HG03457 (cell line): ENCODE data around the gene DUSP2.

Experiments used
- ATAC-seq: cut with Tn5 transposase; IDR thresholded peaks from one replicate; pipeline ENCODE4 v1.9.1; 2021; ENCODE audit warnings: moderate number of reproducible peaks; ENCODE audit not compliant: unreplicated experiment

DUSP2 gene, protein sequence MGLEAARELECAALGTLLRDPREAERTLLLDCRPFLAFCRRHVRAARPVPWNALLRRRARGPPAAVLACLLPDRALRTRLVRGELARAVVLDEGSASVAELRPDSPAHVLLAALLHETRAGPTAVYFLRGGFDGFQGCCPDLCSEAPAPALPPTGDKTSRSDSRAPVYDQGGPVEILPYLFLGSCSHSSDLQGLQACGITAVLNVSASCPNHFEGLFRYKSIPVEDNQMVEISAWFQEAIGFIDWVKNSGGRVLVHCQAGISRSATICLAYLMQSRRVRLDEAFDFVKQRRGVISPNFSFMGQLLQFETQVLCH

DNA sequence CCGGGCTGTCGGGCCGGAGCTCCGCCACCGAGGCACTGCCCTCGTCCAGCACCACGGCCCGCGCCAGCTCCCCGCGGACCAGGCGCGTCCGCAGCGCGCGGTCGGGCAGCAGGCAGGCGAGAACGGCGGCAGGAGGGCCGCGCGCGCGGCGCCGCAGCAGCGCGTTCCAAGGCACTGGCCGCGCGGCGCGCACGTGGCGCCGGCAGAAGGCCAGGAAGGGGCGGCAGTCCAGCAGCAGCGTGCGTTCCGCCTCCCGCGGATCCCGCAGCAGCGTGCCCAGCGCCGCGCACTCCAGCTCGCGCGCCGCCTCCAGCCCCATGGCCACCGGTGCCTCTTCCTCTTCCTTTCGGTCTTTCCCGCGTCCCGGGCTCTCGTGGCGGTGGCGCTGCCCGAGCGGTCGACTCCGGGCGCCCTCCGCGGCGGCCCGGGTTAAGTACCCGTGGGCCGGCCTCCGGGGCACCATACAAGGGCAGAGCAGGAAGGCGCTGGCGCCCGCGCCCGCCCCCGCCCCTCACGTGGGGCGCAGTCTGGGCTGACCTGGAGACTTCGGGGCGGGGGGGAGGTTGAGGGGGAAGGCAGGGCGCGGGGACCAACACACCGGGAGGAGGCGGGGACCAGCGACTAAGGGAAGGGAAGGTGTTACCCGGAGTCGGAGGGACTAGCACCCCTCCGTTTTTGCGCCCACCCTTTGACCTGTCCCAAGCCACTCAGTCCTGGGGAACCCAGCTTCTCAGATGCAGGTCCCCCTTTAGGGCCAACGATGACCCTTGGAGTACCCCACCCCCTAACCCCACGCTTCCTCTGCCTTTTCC, at the start of gene DUSP2:
TSS of gene DUSP2 (minus strand) at position 405 of the 812 bp plus-strand sequence. CDS start at position 319, 86 bp downstream.
- peak; percentile 43 for ATAC-seq

DNA sequence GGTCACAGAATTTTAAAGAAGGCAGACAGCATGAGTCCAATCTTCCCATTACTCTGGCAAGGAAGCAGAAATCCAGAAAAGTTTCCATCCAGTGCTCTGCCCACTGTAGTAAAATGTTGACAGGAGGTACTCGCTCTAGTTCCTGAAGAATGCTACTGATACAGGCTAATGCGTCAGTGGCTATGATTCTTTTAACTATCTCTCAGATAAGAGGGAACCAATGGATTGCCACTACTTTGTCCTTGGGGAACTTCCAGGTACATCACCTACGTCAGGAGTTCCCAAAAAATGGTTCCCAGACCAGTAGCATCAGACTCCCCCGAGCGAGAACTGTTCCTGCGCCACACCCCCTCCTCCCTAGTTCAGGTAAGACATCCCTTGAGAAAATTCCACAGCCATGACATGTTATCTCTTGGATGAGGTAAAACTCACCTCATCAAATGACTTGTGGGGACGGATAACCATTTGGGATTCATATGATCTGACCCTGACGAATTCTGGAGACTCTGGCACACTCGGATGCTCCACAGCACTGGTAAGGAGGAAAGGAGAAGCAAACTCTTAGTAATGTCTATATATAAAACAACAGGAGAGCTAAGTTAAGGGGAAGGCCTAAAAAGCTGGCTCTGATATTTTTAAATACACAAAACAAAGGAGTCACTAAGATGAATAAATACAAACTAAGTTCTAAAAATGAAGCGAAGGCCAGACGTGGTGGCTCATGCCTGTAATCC, 46.9 kb upstream of the DUSP2 start:
- ATAC-seq = no peak

DNA sequence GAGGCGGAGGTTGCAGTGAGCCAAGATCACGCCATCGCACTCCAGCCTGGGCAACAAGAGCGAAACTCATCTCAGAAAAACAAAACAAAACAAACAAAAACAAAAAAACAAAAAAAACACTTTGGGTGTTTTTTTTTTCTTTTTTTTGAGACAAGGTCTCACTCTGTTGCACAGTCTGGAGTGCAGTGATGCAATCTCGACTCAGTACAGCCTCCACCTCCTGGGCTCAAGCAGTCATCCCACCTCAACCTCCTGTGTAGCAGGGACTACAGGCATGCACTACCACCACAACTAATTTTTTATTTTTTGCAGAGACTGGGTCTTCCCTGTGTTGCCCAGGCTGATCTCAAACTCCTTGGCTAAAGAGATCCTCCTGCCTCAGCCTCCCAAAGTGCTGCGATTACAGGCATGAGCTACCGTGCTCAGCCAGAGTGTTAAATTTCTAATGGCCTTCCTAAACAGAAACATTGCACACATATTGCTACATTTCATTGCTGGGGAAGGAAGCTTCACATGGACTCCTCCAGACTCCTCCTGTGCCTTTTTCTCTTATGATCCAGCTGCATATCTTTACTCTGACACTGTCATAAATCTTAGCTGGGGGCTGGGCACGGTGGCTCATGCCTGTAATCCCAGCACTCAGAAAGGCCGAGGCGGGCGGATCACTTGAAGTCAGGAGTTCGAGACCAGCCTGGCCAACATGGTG, 43.7 kb upstream of the DUSP2 start:
- ATAC-seq = no peak

DNA sequence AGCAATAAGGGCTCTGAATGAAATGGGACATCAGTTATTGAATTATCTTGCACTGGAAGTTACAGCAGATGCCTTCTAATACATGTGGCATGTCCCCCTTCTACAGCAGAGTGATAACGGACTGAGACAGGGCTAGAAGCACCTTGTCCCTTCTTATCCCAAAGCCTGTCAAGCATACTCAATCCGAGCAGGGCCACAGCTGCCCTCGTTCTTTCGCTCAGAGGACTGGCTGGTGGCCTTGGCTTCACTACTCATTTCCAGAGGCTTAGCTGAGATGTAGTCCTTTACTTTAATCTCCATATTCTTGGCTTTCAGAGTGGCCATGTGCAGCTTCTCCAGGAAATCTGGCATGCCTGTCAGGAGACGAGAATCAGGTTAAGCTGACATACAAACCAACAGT, 41.3 kb upstream of the DUSP2 start:
- no peak for ATAC-seq

DNA sequence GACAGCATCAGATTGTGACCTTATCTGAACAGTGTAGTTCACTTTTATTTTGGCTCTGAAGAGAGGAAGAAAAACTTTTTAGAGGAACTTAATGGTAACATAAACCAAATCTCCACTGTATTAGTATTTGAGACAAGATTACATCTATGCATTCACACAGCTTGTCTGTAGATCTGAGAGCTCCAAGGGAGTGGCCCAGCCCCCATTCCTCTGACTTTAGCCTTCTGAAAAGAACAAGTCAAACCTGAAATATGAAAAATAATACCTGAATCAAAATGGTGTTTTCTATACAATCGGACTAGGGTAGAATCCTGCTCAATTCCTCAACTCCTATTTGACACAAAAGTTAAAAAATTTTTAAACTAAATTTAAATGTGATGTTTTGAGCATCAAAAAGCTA, 40.3 kb upstream of the DUSP2 start:
- ATAC-seq = no peak

DNA sequence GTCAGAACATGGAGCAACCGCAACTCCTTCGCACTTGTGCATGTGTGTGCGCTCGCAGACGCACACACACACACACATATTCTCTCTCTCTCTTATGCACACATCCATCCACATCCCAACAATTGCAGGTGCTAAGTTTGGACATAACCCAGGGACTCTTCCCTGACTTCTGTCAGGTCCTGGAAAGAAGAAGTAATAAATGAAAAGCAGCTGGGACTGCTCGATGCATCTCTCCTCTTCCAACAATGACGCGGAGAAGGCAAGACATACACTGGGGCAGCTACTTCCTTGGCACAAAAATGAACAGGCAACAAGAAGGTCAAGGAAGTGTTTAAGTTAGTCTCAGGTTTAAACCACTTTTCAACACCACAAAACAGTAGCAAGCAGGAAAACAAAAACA, 39.7 kb upstream of the DUSP2 start:
- no peak for ATAC-seq

DNA sequence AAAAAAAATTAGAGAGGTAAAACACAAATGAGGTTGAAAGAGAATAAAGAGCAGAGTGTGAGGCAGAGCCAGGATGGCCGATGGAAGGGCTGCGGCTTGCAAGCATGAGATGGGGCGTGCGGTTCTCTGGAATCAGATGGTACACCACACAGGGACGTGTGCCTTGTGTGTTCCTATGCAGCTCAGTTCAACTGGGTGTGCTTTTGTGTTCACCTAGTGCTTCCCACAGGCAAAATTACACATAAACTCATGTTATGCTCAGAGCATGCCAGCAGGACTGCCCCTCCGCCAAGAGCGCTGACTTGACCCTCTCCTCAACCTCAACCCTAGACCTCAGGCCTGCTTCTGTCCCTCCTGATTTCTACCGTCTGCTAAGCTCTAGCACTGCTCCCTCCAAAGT, 38.9 kb upstream of the DUSP2 start:
- ATAC-seq = no peak

DNA sequence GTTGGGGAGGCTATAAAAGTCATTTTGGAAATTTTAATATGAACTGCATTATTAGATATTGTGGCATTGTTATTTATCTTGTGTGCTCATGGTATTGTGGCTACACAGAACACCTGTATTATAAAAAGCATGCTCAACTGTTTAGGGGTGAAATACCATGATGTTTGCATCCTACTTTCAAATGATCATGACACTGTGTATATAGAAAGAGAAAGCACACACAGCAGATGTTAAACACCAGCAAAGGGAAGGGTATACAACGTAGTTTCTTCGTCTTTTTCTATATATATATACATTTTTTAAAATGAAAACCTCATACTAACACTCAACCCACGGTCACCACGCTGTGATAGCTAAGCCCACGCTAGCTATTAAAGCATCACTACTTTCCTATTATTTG, 36.3 kb upstream of the DUSP2 start:
- no peak for ATAC-seq

DNA sequence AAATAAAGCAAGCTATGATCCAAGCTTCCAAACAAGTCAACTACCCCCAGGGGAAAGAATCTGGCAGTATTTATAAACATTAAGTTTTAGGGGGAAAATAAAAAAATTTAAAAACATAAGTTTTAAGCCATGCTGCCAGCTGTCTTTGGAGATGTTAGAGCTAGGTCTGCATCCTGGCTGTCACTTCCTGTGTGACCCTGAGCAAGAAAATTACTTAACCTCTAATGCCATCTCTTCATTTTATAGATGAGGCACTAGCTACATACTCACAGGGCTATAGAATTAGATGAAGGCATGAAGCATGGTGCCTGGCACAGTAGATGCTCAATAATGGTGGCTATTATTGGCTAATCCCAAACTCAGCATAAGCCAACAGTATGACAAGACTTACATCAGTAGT, 35.3 kb upstream of the DUSP2 start:
- ATAC-seq = no peak

DNA sequence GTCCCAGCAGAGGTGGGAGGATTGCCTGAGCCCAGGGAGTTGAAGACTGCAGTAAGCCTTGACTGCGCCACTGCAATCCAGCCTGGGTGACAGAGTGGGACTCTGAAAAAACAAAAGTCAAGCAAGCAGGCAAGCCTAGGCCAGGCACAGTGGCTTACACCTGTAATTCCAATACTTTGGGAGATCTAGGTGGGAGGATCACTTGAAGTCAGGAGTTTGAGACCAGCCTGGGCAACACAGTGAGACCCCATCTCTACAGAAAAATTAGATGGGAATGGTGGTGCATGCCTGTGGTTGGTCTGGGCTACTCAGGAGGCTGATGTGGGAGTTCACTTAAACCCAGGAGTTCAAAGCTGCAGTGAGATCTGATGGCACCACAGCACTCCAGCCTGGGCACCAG, 34.8 kb upstream of the DUSP2 start:
- ATAC-seq = no peak

DNA sequence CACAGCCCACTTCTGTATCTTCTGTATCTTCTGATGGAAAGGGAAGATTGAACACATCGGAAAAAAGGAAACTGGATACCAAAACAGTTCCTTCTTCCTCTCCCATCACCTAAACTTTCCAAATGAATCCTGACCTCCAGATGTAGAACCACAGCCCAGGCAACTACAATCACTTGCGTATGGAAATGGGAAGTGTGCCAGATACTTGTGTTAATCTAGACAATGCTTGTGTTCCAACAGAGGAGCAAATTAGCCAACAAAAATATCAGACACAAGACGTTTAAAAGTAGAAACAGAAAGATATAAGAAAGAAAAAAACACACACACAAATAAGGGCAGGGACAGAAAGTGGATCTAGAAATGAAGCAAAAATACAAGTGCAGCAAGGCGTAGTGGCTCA, 31.4 kb upstream of the DUSP2 start:
- no peak for ATAC-seq

DNA sequence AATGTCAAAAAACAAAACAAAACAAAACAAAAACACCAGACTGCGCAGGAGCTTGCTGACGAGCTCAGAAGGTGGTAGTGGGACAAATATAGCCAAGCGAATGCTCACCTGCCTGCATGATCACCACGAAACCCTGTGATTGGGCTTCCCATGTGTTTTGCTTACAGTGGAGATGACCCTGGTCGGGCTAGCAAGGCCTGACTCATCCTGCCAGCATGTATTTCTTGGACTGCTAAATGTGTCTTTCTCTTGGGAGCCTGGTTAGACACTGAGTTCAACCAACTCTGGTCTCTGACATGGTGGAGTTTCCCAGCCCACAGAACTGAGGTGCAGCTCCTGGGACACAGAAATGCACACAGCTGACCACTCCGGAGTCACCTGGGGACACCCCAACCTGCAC, 30.7 kb upstream of the DUSP2 start:
- ATAC-seq = no peak

DNA sequence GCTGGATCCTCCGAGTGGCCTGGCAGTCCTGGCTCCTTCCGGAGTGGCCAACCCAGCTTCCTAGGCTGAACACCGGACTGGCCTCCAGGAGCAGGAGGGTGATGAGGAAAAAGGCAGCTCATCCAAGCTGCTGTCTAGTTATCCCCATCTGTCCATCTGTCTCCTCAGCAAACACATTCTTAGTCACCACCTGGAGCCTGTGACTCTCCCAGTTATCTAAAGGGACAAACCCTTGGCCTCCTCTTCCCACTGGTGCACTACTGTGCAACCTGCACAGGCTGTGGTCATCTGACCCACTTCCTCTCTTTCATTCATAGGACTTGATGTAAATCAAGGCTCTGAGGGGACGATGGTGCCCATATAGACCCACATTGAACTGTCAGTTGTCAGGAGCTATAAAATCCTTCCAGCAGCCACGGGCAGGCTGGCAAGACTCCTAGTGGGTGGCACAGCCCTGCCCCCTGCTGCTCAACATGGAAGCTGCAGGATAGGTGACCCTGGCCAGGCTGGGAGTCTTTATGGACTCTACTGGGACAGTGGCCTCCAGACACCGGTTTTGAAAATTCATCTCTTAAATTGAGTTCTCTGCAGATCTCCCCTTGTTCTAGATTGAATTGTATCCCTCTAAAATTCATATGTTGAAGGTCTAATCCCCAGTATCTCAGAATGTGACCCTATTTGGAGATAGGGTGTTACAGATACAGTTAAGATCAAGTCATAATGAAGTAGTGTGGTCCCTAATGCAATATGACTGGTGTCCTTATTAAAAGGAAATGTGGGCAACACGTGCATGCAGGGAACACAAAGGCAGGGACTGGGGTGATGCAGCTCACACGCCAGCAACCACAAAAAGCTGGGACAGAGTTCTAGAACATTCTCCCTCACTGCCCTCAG, 29.3 kb upstream of the DUSP2 start:
- peak; percentile 64 for ATAC-seq

DNA sequence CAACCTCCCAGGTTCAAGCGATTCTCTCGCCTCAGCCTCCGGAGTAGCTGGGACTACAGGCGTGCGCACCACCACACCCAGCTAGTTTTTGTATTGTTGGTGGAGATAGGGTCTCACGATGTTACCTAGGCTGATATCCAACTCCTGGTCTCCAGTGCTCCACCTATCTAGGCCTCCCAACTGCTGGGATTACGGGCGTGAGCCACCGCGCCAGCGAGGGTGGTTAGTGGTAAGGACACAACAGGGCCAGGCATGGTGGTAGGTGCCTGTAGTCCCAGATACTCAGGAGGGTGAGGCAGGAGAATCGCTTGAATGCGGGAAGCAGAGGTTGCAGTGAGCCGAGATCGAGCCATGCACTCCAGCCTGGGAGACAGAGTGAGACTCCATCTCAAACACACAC, 26.6 kb upstream of the DUSP2 start:
- ATAC-seq = no peak

DNA sequence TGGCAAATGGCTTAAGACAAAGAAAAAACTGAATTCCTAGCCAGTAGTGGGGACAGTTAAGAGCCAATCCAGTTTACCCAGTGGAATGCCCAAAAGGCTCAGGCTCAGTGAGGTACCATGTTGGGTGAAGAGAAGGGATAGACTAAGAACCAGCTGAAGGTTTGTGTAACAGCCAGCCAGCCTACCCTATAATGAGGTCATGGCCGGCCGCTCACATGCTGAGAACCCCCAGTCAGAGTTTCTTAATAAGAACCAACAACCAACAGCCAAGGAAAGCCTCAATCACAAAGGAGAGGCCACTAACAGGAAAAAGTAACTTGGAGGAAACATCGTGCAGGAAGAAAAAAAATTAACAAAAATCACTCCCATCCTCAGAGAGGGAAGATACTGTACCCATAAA, 25.4 kb upstream of the DUSP2 start:
- no peak for ATAC-seq

DNA sequence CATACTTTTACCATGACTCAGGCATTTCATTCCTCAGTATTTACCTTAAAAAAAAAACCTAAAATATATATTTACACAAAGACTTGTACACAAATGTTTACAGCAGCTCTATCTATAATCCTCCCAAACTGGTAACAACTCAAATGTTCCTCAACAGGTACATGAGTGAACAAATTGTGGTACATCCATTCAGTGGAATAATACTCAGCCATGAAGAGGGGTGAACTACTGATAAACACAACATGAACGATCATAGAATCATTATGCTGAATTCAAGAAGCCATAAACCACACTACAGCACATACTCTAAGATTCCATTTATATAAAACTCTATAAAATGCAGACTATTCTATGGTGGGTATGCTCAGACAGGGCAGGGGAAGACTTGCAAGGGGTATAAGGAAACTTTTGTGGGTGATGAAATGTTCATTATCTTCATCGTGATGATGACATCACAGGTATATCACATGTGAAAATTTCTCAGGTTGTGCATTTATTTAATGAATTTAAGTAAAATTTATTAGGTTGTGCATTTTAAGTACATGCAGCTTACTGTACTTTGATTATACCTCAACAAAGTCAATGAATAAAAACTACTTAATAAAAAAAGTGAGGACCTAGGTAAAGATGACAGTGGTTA, 24.7 kb upstream of the DUSP2 start:
- no peak for ATAC-seq

DNA sequence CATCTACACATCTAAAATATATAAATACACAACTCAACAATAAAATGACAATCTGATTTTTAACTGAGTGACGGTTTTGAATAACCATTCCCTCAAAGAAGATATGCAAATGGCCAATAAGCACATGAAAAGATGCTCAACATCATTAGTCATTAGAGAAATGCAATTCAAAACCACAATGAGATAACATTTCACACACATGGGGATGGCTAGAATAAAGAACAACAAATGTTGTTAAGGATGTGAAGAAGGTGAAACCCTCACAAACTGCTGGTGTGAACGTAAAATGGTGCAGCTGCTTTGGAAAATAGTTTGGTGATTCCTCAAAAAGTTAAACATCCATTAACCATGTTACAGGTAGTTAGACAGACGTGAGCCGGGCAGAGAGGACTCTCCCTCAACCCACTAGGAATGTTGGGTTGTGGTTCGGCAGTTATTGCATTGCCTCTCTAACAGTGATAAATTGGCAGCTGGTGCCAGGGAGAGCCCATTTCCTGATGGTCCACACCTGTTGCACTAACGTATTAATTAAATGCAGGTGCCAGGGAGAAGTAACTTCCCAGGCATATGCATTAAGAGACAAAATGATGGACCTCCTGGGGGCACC, 22.3 kb upstream of the DUSP2 start:
- no peak for ATAC-seq

DNA sequence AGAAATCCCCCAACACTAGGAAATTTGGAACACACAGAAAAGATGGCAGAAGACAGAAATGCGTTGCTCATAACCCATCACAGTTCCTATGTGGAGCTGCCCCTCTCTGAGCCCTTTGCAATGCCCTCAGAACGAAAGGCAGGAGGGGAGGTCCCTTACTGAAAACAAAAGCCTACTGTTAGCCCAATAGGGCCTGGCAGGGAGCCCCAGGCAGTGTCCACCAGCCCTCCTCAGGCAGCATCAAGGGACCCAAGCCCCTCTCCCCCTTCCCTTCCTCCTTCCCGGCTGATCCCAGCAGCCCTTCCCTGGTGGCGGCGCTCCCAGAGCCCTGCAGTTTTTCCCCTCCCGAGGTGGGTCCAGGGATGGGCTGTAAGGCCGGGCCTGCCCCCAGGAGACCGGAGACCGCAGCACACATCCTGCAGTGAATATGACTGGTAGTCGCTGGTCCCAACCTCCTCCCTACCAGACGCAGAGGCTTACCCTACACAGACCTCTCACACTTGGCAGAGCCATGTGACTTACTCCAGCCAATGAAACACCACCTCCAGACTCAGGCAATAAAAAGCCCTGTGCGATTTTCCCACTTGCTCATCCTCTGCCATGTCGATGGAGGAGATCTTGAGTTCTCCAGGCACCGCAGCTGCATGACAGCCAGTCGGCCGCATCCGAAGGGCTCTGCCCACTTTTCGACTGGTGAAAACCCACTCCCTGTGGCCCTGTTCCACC, 19.4 kb upstream of the DUSP2 start:
- ATAC-seq = peak; percentile 58
